Ovary (tissue), 9 donors: ENCODE measurements around the gene ADCYAP1R1. TPM values are rescaled to one million over a fixed set of nuclear protein-coding genes. Genes with fewer than 3 reads are reported as not detected.
A peak's percentile ranks its signal among the peaks of the same experiment; 100 is the strongest.

Experiments
- DNase-seq, 5 donors: peaks; one replicate each; pipeline ENCODE4 v3.0.0-alpha.2; 2019 to 2020
- H3K27ac ChIP-seq, 2 donors: fragments of 200-600 bp; one replicate each; pipeline versions ENCODE4 v1.5.1 to v1.8.0; 2019 to 2022
- H3K27me3 ChIP-seq: fragments of 200-600 bp; one replicate; pipeline ENCODE4 v1.8.0; 2022
- H3K36me3 ChIP-seq: fragments of 200-600 bp; sonication (generic); one replicate; pipeline ENCODE4 v1.5.1; 2019
- H3K4me1 ChIP-seq: one replicate; pipeline ENCODE4 v1.8.1; 2013; ENCODE audit warnings: mild to moderate bottlenecking, moderate library complexity; ENCODE audit not compliant: insufficient read depth
- H3K4me3 ChIP-seq: fragments of 200-600 bp; sonication (generic); one replicate; pipeline ENCODE4 v1.5.1; 2017
- H3K9me3 ChIP-seq, 2 donors: fragments of 200-600 bp in 1 of 2; sonication (generic) in 1 of 2; one replicate each; pipeline versions ENCODE4 v1.5.1 to v1.8.1; 2013 to 2019; ENCODE audit warnings: mild to moderate bottlenecking in 1 of 2, moderate library complexity in 1 of 2
- EP300 ChIP-seq: sonication (generic); formaldehyde crosslinking; IDR thresholded peaks from one replicate; pipeline ENCODE4 v1.6.1; 2017; ENCODE audit warnings: antibody characterized with exemption
- POLR2A ChIP-seq: fragments of 450-650 bp; IDR thresholded peaks from one replicate; pipeline ENCODE4 v1.6.1; 2017; ENCODE audit warnings: antibody characterized with exemption, mild to moderate bottlenecking, moderate library complexity
- WGBS, 3 donors: extraction: QIAGEN DNeasy Blood & Tissue Kit in 1 of 3; methylation state at CpG; one replicate each; pipeline versions ENCODE4 v1.1.5 to v1.1.7; 2013 to 2017; 5-methylcytosine and 5-hydroxymethylcytosine counted together
- intact Hi-C, 4 donors: fragments of 100-400 bp; cut with DNase I; formaldehyde crosslinking; loops; one replicate each; pipeline versions ENCODE4 v1.11.0 to v1.15.1; 2022 to 2023
- polyA plus RNA-seq, 2 donors: library from polyadenylated mRNA; stranded (reverse); fragments of 200-250 nt in 1 of 2; fragments of 350-450 nt in 1 of 2; fragmentation: Illumina TruSeq in 1 of 2; extraction: RNeasy Lipid Tissue Mini Kit (QIAGEN cat#74804) in 1 of 2; gene quantifications; one replicate each; pipeline ENCODE4 v1.2.3, GENCODE V29; 2013 to 2014
- total RNA-seq, 7 donors: library from RNA; depleted of rRNA in 2 of 7; stranded (reverse); fragments of >200 nt in 2 of 7; fragmentation: NEBNext Ultra II Directional in 3 of 7; extraction: Animal tissue kit (Norgen Biotek cat#: 25700) in 3 of 7; gene quantifications; one replicate each; pipeline versions ENCODE4 v1.1.0 to v1.2.4, GENCODE V29; 2016 to 2023
- TF ChIP-seq, protein P1 (sequence below), 3 donors: fragments of 450-650 bp in 2 of 3; fragments of 200-600 bp in 1 of 3; IDR thresholded peaks; one replicate each; pipeline versions ENCODE4 v1.5.1 to v1.8.0; 2016 to 2022; ENCODE audit warnings: antibody characterized with exemption in 3 of 3, mild to moderate bottlenecking in 1 of 3
- donor health status: DM: no; HTN: no; CAD: no; lungs with moderate emphysema.
- donor health status: DM: no; HTN: no; CAD: no.
- donor health status: Bipolar disorder and iron deficiency.
- donor health status: DM: yes; HTN: yes; CAD: no.
- donor health status: DM: no; HTN: no; CAD: no.
- donor health status: DM: yes; HTN: yes; CAD: no.

Gene ADCYAP1R1
- total and polyA plus RNA-seq, 9 donors = 0.33 to 9.2 (median 5.0) TPM

DNA sequence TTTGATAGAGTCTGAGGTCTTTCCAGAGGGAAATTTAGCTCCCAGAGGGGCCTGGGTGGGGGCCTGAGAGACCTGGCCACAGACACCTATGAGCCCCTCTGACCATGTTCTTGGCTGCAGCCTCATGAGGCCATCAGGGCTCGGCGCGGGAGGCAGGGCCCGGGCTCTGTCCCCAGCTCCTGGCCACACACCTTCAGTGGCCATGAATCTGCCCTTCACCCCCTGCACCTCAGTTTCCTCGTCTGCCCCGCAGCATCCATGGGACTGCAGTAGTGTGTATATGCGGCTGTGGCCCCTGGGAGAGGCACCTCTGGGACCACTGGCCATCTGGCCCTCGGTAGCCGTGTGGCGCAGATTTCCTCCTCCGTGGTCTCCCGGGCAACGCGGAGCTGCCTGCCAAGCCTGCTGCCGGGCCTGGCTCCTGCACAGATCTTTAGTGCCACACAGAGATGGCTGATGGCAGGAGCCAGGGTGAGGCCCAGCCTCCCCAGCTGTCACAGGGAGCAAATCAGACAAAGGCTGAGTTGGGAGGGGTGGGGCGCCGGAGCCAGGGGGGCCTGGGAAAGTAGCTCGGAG, 23.6 kb upstream of the ADCYAP1R1 start:
- TF ChIP-seq POLR2A = no peak
- TF ChIP-seq EP300 = no peak
- TF ChIP-seq, protein P1, sequence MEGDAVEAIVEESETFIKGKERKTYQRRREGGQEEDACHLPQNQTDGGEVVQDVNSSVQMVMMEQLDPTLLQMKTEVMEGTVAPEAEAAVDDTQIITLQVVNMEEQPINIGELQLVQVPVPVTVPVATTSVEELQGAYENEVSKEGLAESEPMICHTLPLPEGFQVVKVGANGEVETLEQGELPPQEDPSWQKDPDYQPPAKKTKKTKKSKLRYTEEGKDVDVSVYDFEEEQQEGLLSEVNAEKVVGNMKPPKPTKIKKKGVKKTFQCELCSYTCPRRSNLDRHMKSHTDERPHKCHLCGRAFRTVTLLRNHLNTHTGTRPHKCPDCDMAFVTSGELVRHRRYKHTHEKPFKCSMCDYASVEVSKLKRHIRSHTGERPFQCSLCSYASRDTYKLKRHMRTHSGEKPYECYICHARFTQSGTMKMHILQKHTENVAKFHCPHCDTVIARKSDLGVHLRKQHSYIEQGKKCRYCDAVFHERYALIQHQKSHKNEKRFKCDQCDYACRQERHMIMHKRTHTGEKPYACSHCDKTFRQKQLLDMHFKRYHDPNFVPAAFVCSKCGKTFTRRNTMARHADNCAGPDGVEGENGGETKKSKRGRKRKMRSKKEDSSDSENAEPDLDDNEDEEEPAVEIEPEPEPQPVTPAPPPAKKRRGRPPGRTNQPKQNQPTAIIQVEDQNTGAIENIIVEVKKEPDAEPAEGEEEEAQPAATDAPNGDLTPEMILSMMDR (IDR thresholded peaks at IDR 0.05) = no peak
- Histone ChIP-seq H3K9me3 (no peaks in the 10 kb centered on the region), H3K27me3 (no peaks in the 10 kb centered on the region), H3K36me3 (no peaks in the 10 kb centered on the region), H3K27ac (peak overlapping the region in 1 of 2 donors; percentile 64), H3K4me1 (peaks cover 5% of the 10 kb centered on the region), H3K4me3 (no peak overlapping the region)
- intact Hi-C loops = no loop called here
- 90 to 94% (median 92%) methylated on average over 17 to 18 of the region's 18 CpGs for WGBS, 3 donors
- peak in 1 of 5 donors; percentile 18 for DNase-seq

DNA sequence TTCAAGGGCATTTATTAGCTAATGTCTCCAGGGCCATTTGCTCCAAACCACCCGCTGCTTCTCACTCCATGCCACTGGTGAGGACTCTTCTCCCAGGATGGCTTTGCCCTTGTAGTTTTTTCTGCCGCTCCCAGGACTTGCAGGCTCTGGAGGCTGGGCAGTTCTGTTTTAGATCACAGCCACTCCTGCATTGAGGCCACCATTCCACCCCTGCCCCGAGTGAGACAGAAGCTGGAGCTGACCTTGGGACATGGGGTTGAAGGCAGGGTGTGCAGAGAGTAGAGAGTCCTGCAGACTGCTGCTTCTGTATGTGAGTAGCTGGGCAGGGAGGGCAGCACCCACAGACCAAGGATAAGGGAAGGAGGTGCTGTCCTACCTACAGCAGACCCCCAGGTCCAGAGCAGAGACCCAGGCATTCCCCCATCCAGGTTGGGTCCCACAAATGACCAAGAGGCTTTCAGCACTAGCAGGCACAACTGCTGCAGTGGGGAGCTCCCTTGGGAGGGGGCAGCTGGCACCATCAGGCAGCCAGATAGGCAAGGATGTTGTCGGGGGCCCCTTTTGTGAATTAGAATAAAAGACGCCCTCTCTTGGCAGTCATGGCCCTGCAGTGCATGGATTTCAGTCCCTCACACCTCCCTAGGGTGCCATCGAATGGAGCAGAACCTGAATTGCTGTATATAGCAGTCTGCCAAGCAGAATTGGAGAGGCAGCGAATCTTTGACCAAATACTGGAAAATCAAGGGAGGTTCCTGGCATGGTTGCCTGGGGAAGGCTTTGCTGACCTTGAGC, 22.7 kb upstream of the ADCYAP1R1 start:
- Histone ChIP-seq H3K9me3 (no peaks in the 10 kb centered on the region), H3K4me3 (no peak overlapping the region), H3K27ac (no peak overlapping the region), H3K36me3 (no peaks in the 10 kb centered on the region), H3K4me1 (peaks cover 5% of the 10 kb centered on the region), H3K27me3 (no peaks in the 10 kb centered on the region)
- no peak for TF ChIP-seq POLR2A
- TF ChIP-seq, protein P1 (IDR thresholded peaks at IDR 0.05) = no peak
- no peak for TF ChIP-seq EP300
- intact Hi-C loops = no loop called here
- DNase-seq = no peak
- 75 to 81% (median 78%) methylated on average over 7 of the region's 7 CpGs for WGBS, 3 donors

DNA sequence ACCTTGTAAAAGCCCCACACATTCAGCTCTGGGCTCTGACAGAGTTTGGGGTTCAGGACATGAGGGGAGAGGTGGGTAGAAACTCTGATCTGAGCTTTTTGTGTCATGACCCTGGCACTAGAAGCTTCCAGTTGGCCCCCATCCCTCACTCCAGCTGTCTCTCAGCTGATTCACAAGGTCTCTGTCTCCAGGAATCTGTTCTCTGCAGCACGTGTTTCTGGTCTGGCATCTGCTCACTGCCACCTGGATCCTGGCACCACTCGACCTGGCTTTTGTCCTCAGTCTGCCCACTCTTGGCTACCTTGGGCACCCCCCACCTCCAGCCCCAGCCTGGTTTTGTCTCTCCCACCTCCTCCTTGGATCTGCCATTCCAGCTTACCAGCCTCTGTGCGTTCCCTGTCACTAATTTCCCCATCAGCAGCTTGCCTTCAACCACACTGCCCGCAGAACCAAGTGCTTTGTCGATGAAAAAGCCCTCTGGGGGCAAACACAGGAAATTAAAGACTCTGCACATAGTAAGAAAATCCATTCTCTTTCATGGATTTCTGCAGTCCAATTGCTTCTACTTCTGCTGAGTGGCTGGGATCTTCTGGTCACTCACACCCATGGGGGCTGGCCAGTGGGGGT, 18.3 kb upstream of the ADCYAP1R1 start:
- Histone ChIP-seq H3K9me3 (no peaks in the 10 kb centered on the region), H3K36me3 (no peaks in the 10 kb centered on the region), H3K27ac (no peak overlapping the region), H3K4me1 (no peaks in the 10 kb centered on the region), H3K4me3 (no peak overlapping the region), H3K27me3 (no peaks in the 10 kb centered on the region)
- WGBS, 3 donors = 56 to 72% (median 61%) methylated on average over 5 of the region's 5 CpGs
- no peak for TF ChIP-seq EP300
- no peak for TF ChIP-seq POLR2A
- TF ChIP-seq, protein P1 (IDR thresholded peaks at IDR 0.05) = no peak
- intact Hi-C loops = no loop called here
- no peak for DNase-seq

DNA sequence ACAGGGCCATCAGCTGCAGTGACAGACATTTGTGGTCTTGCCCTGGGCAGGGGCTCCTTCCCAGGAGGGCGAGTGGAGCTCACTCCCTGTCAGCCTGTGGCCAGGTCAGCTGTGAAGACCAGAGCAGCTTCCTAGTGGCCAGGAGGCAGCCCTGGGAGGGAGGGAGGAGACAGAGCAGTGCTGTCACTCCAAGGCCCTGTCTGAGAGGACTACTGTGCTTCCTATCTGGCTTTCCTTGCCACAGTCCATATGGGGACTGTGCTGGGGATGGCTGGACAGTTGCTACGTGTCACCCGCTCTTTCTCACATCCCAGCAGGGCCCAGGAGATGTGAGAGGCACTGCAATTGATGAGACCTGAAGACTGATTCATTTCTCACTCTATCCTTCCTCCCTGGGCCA, 15.2 kb upstream of the ADCYAP1R1 start:
- H3K27ac ChIP-seq = no peak overlapping the region

More for the DNA sequence above, 15.2 kb upstream of the ADCYAP1R1 start:
- Histone ChIP-seq H3K36me3 (no peaks in the 10 kb centered on the region), H3K4me1 (no peaks in the 10 kb centered on the region), H3K4me3 (no peak overlapping the region), H3K27me3 (no peaks in the 10 kb centered on the region), H3K9me3 (no peaks in the 10 kb centered on the region)
- no peak for DNase-seq
- TF ChIP-seq, protein P1 (IDR thresholded peaks at IDR 0.05) = no peak
- TF ChIP-seq POLR2A = no peak
- TF ChIP-seq EP300 = no peak
- intact Hi-C loops = no loop called here
- 77 to 82% (median 77%) methylated on average over 3 of the region's 3 CpGs for WGBS, 3 donors
